Lower lobe of right lung (tissue), 2 donors: ENCODE measurements around the gene UQCR11. TPM values are rescaled to one million over a fixed set of nuclear protein-coding genes. Genes with fewer than 3 reads are reported as not detected.

Experiments
- ATAC-seq, 2 donors: fragments of 200-7000 bp; cut with Tn5 transposase; one replicate each; pipeline ENCODE4 v1.9.1; 2020 to 2022; ENCODE audit warnings: mild to moderate bottlenecking in 2 of 2, moderate library complexity in 2 of 2
- DNase-seq: peaks from one replicate; pipeline ENCODE4 v3.0.0-alpha.2; 2020
- H3K27ac ChIP-seq: fragments of 200-600 bp; one replicate; pipeline ENCODE4 v1.8.0; 2022
- H3K27me3 ChIP-seq: fragments of 200-600 bp; one replicate; pipeline ENCODE4 v1.8.0; 2022; ENCODE audit warnings: low read depth
- H3K36me3 ChIP-seq: fragments of 200-600 bp; one replicate; pipeline ENCODE4 v1.8.0; 2022; ENCODE audit warnings: mild to moderate bottlenecking
- H3K4me1 ChIP-seq: fragments of 200-600 bp; one replicate; pipeline ENCODE4 v1.8.0; 2022
- H3K4me3 ChIP-seq: fragments of 200-600 bp; one replicate; pipeline ENCODE4 v1.8.0; 2022; ENCODE audit warnings: mild to moderate bottlenecking
- H3K9me3 ChIP-seq: fragments of 200-600 bp; one replicate; pipeline ENCODE4 v1.8.0; 2022
- intact Hi-C: fragments of 100-400 bp; cut with DNase I; formaldehyde crosslinking; loops from one replicate; pipeline ENCODE4 v1.11.0; 2022
- total RNA-seq: library from RNA; stranded (reverse); fragmentation: NEBNext Ultra II Directional; extraction: Animal tissue kit (Norgen Biotek cat#: 25700); gene quantifications from one replicate; pipeline ENCODE4 v1.2.1, GENCODE V29; 2021
- TF ChIP-seq, protein P1 (sequence below): fragments of 200-600 bp; IDR thresholded peaks from one replicate; pipeline ENCODE4 v1.8.0; 2022; ENCODE audit warnings: antibody characterized with exemption, mild to moderate bottlenecking
- donor health status: DM: no; HTN: yes; CAD: no; lungs with severe emphysema.

UQCR11 gene
- total RNA-seq, 1 donor from 2014 or later: 164 TPM

- Histone ChIP-seq H3K4me3 (no peak overlapping the region), H3K27me3 (no peaks in the 10 kb centered on the region), H3K9me3 (no peaks in the 10 kb centered on the region), H3K36me3 (peaks cover 56% of the 10 kb centered on the region), H3K27ac (no peak overlapping the region), H3K4me1 (no peaks in the 10 kb centered on the region)
- intact Hi-C loops: no loop called here
- no peak for DNase-seq
- peak; percentile 3 to 38 for ATAC-seq
- TF ChIP-seq, protein P1, sequence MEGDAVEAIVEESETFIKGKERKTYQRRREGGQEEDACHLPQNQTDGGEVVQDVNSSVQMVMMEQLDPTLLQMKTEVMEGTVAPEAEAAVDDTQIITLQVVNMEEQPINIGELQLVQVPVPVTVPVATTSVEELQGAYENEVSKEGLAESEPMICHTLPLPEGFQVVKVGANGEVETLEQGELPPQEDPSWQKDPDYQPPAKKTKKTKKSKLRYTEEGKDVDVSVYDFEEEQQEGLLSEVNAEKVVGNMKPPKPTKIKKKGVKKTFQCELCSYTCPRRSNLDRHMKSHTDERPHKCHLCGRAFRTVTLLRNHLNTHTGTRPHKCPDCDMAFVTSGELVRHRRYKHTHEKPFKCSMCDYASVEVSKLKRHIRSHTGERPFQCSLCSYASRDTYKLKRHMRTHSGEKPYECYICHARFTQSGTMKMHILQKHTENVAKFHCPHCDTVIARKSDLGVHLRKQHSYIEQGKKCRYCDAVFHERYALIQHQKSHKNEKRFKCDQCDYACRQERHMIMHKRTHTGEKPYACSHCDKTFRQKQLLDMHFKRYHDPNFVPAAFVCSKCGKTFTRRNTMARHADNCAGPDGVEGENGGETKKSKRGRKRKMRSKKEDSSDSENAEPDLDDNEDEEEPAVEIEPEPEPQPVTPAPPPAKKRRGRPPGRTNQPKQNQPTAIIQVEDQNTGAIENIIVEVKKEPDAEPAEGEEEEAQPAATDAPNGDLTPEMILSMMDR: no peak
Observed at GRCh38 chr19:1577090-1577928, 28.0 kb downstream of the UQCR11 start.

- no peak for DNase-seq
- intact Hi-C loops: no loop called here
- Histone ChIP-seq H3K36me3 (peaks cover 47% of the 10 kb centered on the region), H3K27ac (no peak overlapping the region), H3K4me3 (no peak overlapping the region), H3K27me3 (no peaks in the 10 kb centered on the region), H3K9me3 (no peaks in the 10 kb centered on the region), H3K4me1 (no peaks in the 10 kb centered on the region)
- ATAC-seq: peak in 1 of 2 donors; percentile 5
- TF ChIP-seq, protein P1: no peak
Observed at GRCh38 chr19:1576242-1577089, 28.8 kb downstream of the UQCR11 start.

DNA sequence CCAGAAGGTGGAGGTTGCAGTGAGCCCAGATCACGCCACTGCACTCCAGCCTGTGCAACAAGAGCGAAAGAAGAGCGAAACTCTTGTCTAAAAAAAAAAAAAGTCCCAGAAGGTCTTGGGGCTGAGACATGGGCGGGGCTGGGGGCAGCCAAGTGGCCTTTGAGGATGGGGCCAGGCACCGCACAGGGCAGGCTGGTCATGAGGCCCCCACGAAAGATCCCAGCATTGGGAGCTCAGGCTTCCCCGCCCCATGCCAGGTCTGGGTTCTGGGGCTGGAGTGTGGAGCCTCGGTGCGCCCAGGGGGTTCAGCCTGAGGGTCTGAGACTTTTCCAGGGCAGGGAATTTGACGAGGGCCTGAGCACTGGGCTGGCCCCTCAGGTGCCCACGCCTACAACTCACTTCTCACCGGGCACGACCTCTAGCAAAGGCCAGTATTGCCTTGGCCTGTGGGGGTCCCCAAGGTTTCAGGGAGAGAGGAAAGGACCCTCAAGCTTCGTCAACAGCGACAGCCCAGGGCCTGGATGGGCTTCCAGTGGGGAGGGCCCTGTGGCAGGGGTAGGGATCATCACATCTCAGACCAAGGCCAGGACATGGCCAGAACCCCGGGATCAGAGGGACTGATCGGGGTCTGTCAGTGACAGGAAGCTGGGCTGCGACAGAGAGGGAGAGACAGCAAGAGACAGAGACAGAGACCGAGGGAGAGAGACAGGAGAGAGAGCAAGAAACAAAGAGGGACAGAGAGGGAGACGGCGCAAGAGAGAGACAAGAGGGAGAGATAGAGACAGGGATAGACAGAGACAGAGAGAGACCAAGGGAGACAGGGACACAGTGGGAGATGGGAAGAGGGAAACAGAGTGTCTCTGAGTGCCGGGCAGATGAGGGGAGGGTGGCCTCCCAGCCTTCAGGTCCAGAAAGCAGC lies 29.7 kb downstream of the UQCR11 start:
- Histone ChIP-seq H3K4me1 (no peaks in the 10 kb centered on the region), H3K27me3 (no peaks in the 10 kb centered on the region), H3K4me3 (no peak overlapping the region), H3K9me3 (no peaks in the 10 kb centered on the region), H3K27ac (no peak overlapping the region), H3K36me3 (peaks cover 38% of the 10 kb centered on the region)
- DNase-seq (no peak), ATAC-seq (no peak)
- intact Hi-C loops: no loop called here
- TF ChIP-seq, protein P1: no peak

- no peak for ATAC-seq
- no peak for DNase-seq
- Histone ChIP-seq H3K4me3 (no peak overlapping the region), H3K4me1 (no peaks in the 10 kb centered on the region), H3K27ac (no peak overlapping the region), H3K9me3 (no peaks in the 10 kb centered on the region), H3K36me3 (peaks cover 28% of the 10 kb centered on the region), H3K27me3 (no peaks in the 10 kb centered on the region)
- intact Hi-C loops: no loop called here
- TF ChIP-seq, protein P1: no peak
Observed at GRCh38 chr19:1574354-1575136, 30.7 kb downstream of the UQCR11 start.
